HCT116 (cell line): ENCODE results near the gene OR6B2. TPM values are rescaled to one million over a fixed set of nuclear protein-coding genes. Genes with fewer than 3 reads are reported as not detected.
"Not testable (repeated sequence)": the region's sequence is repeated elsewhere in the genome, so short reads cannot be mapped to it uniquely, and the experiment has no call there.

Source experiments
- ATAC-seq: fragments of 200-7000 bp; cut with Tn5 transposase; 2 replicates; pipeline ENCODE4 v1.9.1; 2020; ENCODE audit warnings: mild to moderate bottlenecking, moderate library complexity
- BruUV-seq: library from RNA; stranded (reverse); fragments of 400-500 nt; replicated peaks from 2 replicates; lab custom pipeline; 2021; lab: Mats Ljungman, UMichigan
- CTCF ChIA-PET: fragments of 300-600 bp; sonication (Branson Sonifier 250); formaldehyde crosslinking; loops from one replicate; lab custom pipeline; 2021; ENCODE audit warnings: antibody characterized with exemption; lab: Charles Lee
- POLR2A ChIA-PET: fragments of 300-600, 350-600 bp; sonication (Branson Sonifier 250); formaldehyde crosslinking; loops from one replicate; lab custom pipeline; 2021; ENCODE audit warnings: antibody characterized with exemption; lab: Charles Lee
- RAD21 ChIA-PET, 2 experiments: fragments of 300-600 bp; sonication (Branson Sonifier 250); formaldehyde crosslinking; loops; one replicate each; lab custom pipeline; 2023; ENCODE audit warnings: low total read pairs in 2 of 2; ENCODE audit not compliant: uncharacterized antibody in 2 of 2, unreplicated experiment in 2 of 2, low non-redundant PET in 1 of 2; lab: Charles Lee
- DNase-seq: peaks from one replicate; pipeline ENCODE4 v3.0.0-alpha.2; 2010; ENCODE audit warnings: low read depth, low spot score
- H2AFZ ChIP-seq: fragments of 200-600 bp; shearing (Covaris generic), sonication (generic); 2 replicates; pipeline ENCODE4 v1.6.1; 2017; ENCODE audit warnings: low read depth, mixed run types, mixed read lengths, antibody characterized with exemption, low read length; ENCODE audit not compliant: poor library complexity, severe bottlenecking
- H3K27ac ChIP-seq: 2 replicates; pipeline ENCODE4 v1.5.1; 2012; ENCODE audit warnings: low read depth, low read length
- H3K27me3 ChIP-seq: fragments of 200-600 bp; sonication (generic); 2 replicates; pipeline ENCODE4 v1.6.1; 2016; ENCODE audit warnings: mixed run types, low read length, mixed read lengths; ENCODE audit not compliant: insufficient read depth
- H3K36me3 ChIP-seq, 2 experiments: fragments of 200-500 bp in 1 of 2; fragments of 200-600 bp in 1 of 2; sonication (Bioruptor generic) in 1 of 2; sonication (generic) in 1 of 2; 2 replicates each; pipeline versions ENCODE4 v1.5.1 to v1.6.1; 2014 to 2016; ENCODE audit warnings: low read length in 2 of 2, inconsistent platforms in 1 of 2, mixed read lengths in 1 of 2, mixed run types in 1 of 2; ENCODE audit not compliant: insufficient read depth in 2 of 2, control insufficient read depth in 1 of 2
- H3K4me1 ChIP-seq, 2 experiments: fragments of 200-600 bp in 1 of 2; sonication (generic) in 1 of 2; 2 replicates each; pipeline versions ENCODE4 v1.5.1 to v1.6.1; 2012 to 2017; ENCODE audit warnings: low read length in 2 of 2, inconsistent platforms in 1 of 2, mild to moderate bottlenecking in 1 of 2, mixed read lengths in 1 of 2, mixed run types in 1 of 2, moderate library complexity in 1 of 2; ENCODE audit not compliant: insufficient read depth in 2 of 2, control insufficient read depth in 1 of 2
- H3K4me2 ChIP-seq: fragments of 200-600 bp; sonication (generic); 2 replicates; pipeline ENCODE4 v1.6.1; 2017; ENCODE audit warnings: mixed run types, low read length, mixed read lengths
- H3K4me3 ChIP-seq, 2 experiments: fragments of 200-600 bp in 1 of 2; sonication (generic) in 1 of 2; replicated peaks in 1 of 2; 2 replicates each; pipeline ENCODE4 v1.5.1; 2011 to 2016; ENCODE audit warnings: low read length in 2 of 2, control low read depth in 1 of 2, low read depth in 1 of 2, mild to moderate bottlenecking in 1 of 2, mixed read lengths in 1 of 2, mixed run types in 1 of 2
- H3K79me2 ChIP-seq: fragments of 200-600 bp; sonication (generic); 2 replicates; pipeline ENCODE4 v1.6.1; 2017; ENCODE audit warnings: mild to moderate bottlenecking, mixed run types, low read length, moderate library complexity, mixed read lengths; ENCODE audit not compliant: insufficient read depth
- H3K9ac ChIP-seq: fragments of 200-600 bp; sonication (generic); 2 replicates; pipeline ENCODE4 v1.6.1; 2016; ENCODE audit warnings: low read length, mixed read lengths
- H3K9me2 ChIP-seq: fragments of 200-600 bp; sonication (generic), shearing (Covaris generic); 2 replicates; pipeline ENCODE4 v1.6.1; 2017; ENCODE audit warnings: mixed run types, mild to moderate bottlenecking, moderate library complexity; ENCODE audit not compliant: insufficient read depth
- H3K9me3 ChIP-seq, 2 experiments: fragments of 200-500 bp in 1 of 2; fragments of 200-600 bp in 1 of 2; sonication (Bioruptor generic) in 1 of 2; sonication (generic) in 1 of 2; 2 replicates each; pipeline ENCODE4 v1.6.1; 2014 to 2017; ENCODE audit warnings: low read length in 2 of 2, mixed read lengths in 2 of 2, inconsistent platforms in 1 of 2, low read depth in 1 of 2, mild to moderate bottlenecking in 1 of 2, mixed run types in 1 of 2, moderate library complexity in 1 of 2; ENCODE audit not compliant: control insufficient read depth in 1 of 2, insufficient read depth in 1 of 2
- H4K20me1 ChIP-seq: fragments of 200-600 bp; sonication (generic), shearing (Covaris generic); 2 replicates; pipeline ENCODE4 v1.6.1; 2017; ENCODE audit warnings: mixed run types, mild to moderate bottlenecking, moderate library complexity; ENCODE audit not compliant: insufficient read depth
- CBX3 ChIP-seq: IDR thresholded peaks from 2 replicates; pipeline ENCODE4 v1.6.1; 2012; ENCODE audit warnings: low read depth
- CEBPB ChIP-seq: IDR thresholded peaks from 2 replicates; pipeline ENCODE4 v1.6.1; 2012; ENCODE audit warnings: low read depth
- EZH2 ChIP-seq: fragments of 200-600 bp; sonication (generic); IDR thresholded peaks from 2 replicates; pipeline ENCODE4 v1.6.1; 2017; ENCODE audit warnings: antibody characterized with exemption, mixed run types
- EZH2phosphoT487 ChIP-seq: fragments of 200-600 bp; IDR thresholded peaks from 2 replicates; pipeline ENCODE4 v1.6.1; 2018; ENCODE audit warnings: antibody characterized with exemption, borderline replicate concordance
- JUND ChIP-seq: IDR thresholded peaks from 2 replicates; pipeline ENCODE4 v1.6.1; 2012
- MAX ChIP-seq: IDR thresholded peaks from 2 replicates; pipeline ENCODE4 v1.6.1; 2012
- RAD21 ChIP-seq: IDR thresholded peaks from 2 replicates; pipeline ENCODE4 v1.6.1; 2012; ENCODE audit warnings: low read depth, mild to moderate bottlenecking
- SIN3A ChIP-seq: IDR thresholded peaks from 2 replicates; pipeline ENCODE4 v1.6.1; 2012; ENCODE audit warnings: low read depth
- SP1 ChIP-seq: IDR thresholded peaks from 2 replicates; pipeline ENCODE4 v1.6.1; 2012; ENCODE audit warnings: low read depth
- SRF ChIP-seq: IDR thresholded peaks from 2 replicates; pipeline ENCODE4 v1.6.1; 2012; ENCODE audit warnings: low read depth
- YY1 ChIP-seq: IDR thresholded peaks from 2 replicates; pipeline ENCODE4 v1.6.1; 2011; ENCODE audit warnings: low read length, low read depth, moderate library complexity, mild to moderate bottlenecking; ENCODE audit not compliant: insufficient replicate concordance; ENCODE audit errors: extremely low read depth
- ZFX ChIP-seq: fragments of 450-650 bp; IDR thresholded peaks from 2 replicates; pipeline ENCODE4 v1.6.1; 2017
- intact Hi-C: fragments of 100-400 bp; cut with micrococcal nuclease; formaldehyde crosslinking; loops from 2 replicates; pipeline ENCODE4 v1.10.0; 2022
- total RNA-seq: library from RNA; stranded (reverse); gene quantifications from one replicate; pipeline ENCODE4 v1.2.1, GENCODE V29; 2021; ENCODE audit not compliant: unreplicated experiment

OR6B2 gene
- total RNA-seq, 1 experiment from 2014 or later, result not detected

GRCh38 chr2:240044096-240044495, 13.9 kb upstream of the OR6B2 start:
- POLR2A ChIA-PET, H4K20me1 ChIP-seq, RAD21 ChIA-PET, CTCF ChIA-PET, intact Hi-C loops, H2AFZ ChIP-seq, H3K27ac ChIP-seq, H3K9ac ChIP-seq, H3K4me1 ChIP-seq, DNase-seq, H3K4me3 ChIP-seq, ATAC-seq, H3K9me2 ChIP-seq, H3K79me2 ChIP-seq, H3K4me2 ChIP-seq, H3K9me3 ChIP-seq, H3K36me3 ChIP-seq, BruUV-seq: not testable (repeated sequence)
- H3K27me3 ChIP-seq, result peaks cover 48% of the 10 kb centered on the region

GRCh38 chr2:240043279-240043989, 13.2 kb upstream of the OR6B2 start:
- Histone ChIP-seq H3K9me3 (no peaks in the 10 kb centered on the region), H3K9me2 (no peaks in the 10 kb centered on the region), H2AFZ (no peak overlapping the region), H3K4me3 (no peak overlapping the region), H3K27me3 (peaks cover 48% of the 10 kb centered on the region), H4K20me1 (no peaks in the 10 kb centered on the region), H3K36me3 (no peaks in the 10 kb centered on the region), H3K9ac (no peak overlapping the region), H3K4me2 (no peak overlapping the region), H3K4me1 (no peaks in the 10 kb centered on the region), H3K27ac (no peak overlapping the region), H3K79me2 (no peaks in the 10 kb centered on the region)
- BruUV-seq, result no TSS peak
- RAD21 ChIA-PET, result no interaction called here
- intact Hi-C loops, result no loop called here
- CTCF ChIA-PET, result interaction anchor here (0.6 kb wide), 1 partner anchor 17 kb away, joined by 5 read pairs; no protein-coding TSS in a partner anchor
- ATAC-seq (no peak), DNase-seq (no peak)
- POLR2A ChIA-PET, result no interaction called here
- TF ChIP-seq CEBPB, result no peak
- no peak for TF ChIP-seq CBX3
- no peak for TF ChIP-seq MAX
- TF ChIP-seq SP1, result no peak
- no peak for TF ChIP-seq ZFX
- TF ChIP-seq YY1, result no peak
- no peak for TF ChIP-seq EZH2phosphoT487
- TF ChIP-seq SIN3A, result no peak
- no peak for TF ChIP-seq JUND
- TF ChIP-seq EZH2, result no peak
- no peak for TF ChIP-seq RAD21
- no peak for TF ChIP-seq SRF
